B cell (primary cell): ENCODE measurements around the gene AP4M1. TPM values are rescaled to one million over a fixed set of nuclear protein-coding genes. Genes with fewer than 3 reads are reported as not detected.

ENCODE experiments used
- ATAC-seq: fragments of 200-7000 bp; cut with Tn5 transposase; one replicate; pipeline ENCODE4 v1.10.0; 2021; ENCODE audit warnings: low read depth, mild to moderate bottlenecking, moderate number of reproducible peaks, moderate library complexity
- CTCF ChIA-PET: fragments of 350-600 bp; sonication (Branson Sonifier 250); formaldehyde crosslinking; loops from one replicate; lab custom pipeline; 2021; ENCODE audit warnings: antibody characterized with exemption, inconsistent platforms; lab: Charles Lee
- POLR2A ChIA-PET: fragments of 350-600 bp; sonication (Branson Sonifier 250); formaldehyde crosslinking; loops from one replicate; lab custom pipeline; 2021; ENCODE audit warnings: antibody characterized with exemption; lab: Charles Lee
- DNase-seq: peaks from one replicate; pipeline ENCODE4 v3.0.0; 2013
- H2AFZ ChIP-seq: 2 replicates; pipeline ENCODE4 v1.6.1; 2012; ENCODE audit warnings: mild to moderate bottlenecking, low read depth, low read length; ENCODE audit not compliant: insufficient read depth, poor library complexity, severe bottlenecking
- H3K27ac ChIP-seq, 2 donors: 1 replicate in 1 of 2; 2 replicates in 1 of 2; pipeline ENCODE4 v1.5.1; 2012 to 2013; ENCODE audit warnings: low read length in 2 of 2, mild to moderate bottlenecking in 2 of 2, moderate library complexity in 1 of 2
- H3K27me3 ChIP-seq, 4 experiments: fragments of 200-600 bp in 1 of 4; sonication (generic) in 1 of 4; replicated peaks in 1 of 4; 1 replicate in 2 of 4; 2 replicates in 2 of 4; pipeline versions ENCODE4 v1.6.1 to v1.7.0; 2013 to 2016; ENCODE audit warnings: low read length in 3 of 4, mild to moderate bottlenecking in 2 of 4, mixed read lengths in 1 of 4, moderate library complexity in 1 of 4; ENCODE audit not compliant: insufficient read depth in 4 of 4, control insufficient read depth in 3 of 4; ENCODE audit errors: control extremely low read depth in 1 of 4
- H3K36me3 ChIP-seq, 2 experiments: replicated peaks in 1 of 2; 1 replicate in 1 of 2; 2 replicates in 1 of 2; pipeline versions ENCODE4 v1.6.1 to v1.7.1; 2013; ENCODE audit warnings: low read length in 1 of 2; ENCODE audit not compliant: insufficient read depth in 2 of 2, control insufficient read depth in 1 of 2; ENCODE audit errors: control extremely low read depth in 1 of 2, extremely low read depth in 1 of 2
- H3K4me1 ChIP-seq, 2 donors: fragments of 200-600 bp in 1 of 2; sonication (generic) in 1 of 2; 1 replicate in 1 of 2; 2 replicates in 1 of 2; pipeline versions ENCODE4 v1.5.1 to v1.6.1; 2013 to 2017; ENCODE audit warnings: low read length in 2 of 2; ENCODE audit not compliant: control insufficient read depth in 2 of 2, insufficient read depth in 2 of 2
- H3K4me2 ChIP-seq: replicated peaks from 2 replicates; pipeline ENCODE3; 2012; ENCODE audit warnings: mild to moderate bottlenecking, low read depth, low read length; ENCODE audit not compliant: poor library complexity, severe bottlenecking
- H3K4me3 ChIP-seq, 5 experiments: fragments of 200-600 bp in 1 of 5; sonication (generic) in 1 of 5; 1 replicate in 3 of 5; 2 replicates in 2 of 5; pipeline versions ENCODE4 v1.5.1 to v1.7.0; 2011 to 2016; ENCODE audit warnings: low read length in 4 of 5, mild to moderate bottlenecking in 4 of 5, low read depth in 2 of 5, control low read depth in 1 of 5, moderate library complexity in 1 of 5; ENCODE audit not compliant: insufficient read depth in 1 of 5; ENCODE audit errors: control extremely low read depth in 1 of 5, extremely low read depth in 1 of 5
- H3K79me2 ChIP-seq: fragments of 200-600 bp; sonication (generic); one replicate; pipeline ENCODE4 v1.6.0; 2016; ENCODE audit warnings: low read length; ENCODE audit not compliant: control insufficient read depth, insufficient read depth
- H3K9ac ChIP-seq: fragments of 200-600 bp; sonication (generic); 2 replicates; pipeline ENCODE4 v1.6.1; 2017; ENCODE audit warnings: mild to moderate bottlenecking, low read length, moderate library complexity
- H3K9me3 ChIP-seq, 3 donors: one replicate each; pipeline versions ENCODE4 v1.6.1 to v1.7.1; 2013; ENCODE audit warnings: low read length in 2 of 3; ENCODE audit not compliant: control insufficient read depth in 2 of 3, insufficient read depth in 1 of 3; ENCODE audit errors: control extremely low read depth in 1 of 3
- H4K20me1 ChIP-seq: 2 replicates; pipeline ENCODE4 v1.6.0; 2012; ENCODE audit warnings: mild to moderate bottlenecking, low read length; ENCODE audit not compliant: insufficient read depth, control insufficient read depth, poor library complexity, severe bottlenecking
- H3K27ac Mint-ChIP-seq: one replicate; pipeline ENCODE4 v1.8.0; 2021; ENCODE audit warnings: mixed read lengths
- H3K27me3 Mint-ChIP-seq: one replicate; pipeline ENCODE4 v1.8.0; 2021; ENCODE audit warnings: mixed read lengths
- H3K4me1 Mint-ChIP-seq: one replicate; pipeline ENCODE4 v1.8.0; 2021; ENCODE audit warnings: mixed read lengths
- H3K4me3 Mint-ChIP-seq: one replicate; pipeline ENCODE4 v1.8.0; 2021; ENCODE audit warnings: mixed read lengths
- H3K9me3 Mint-ChIP-seq: one replicate; pipeline ENCODE4 v1.8.0; 2022; ENCODE audit warnings: mixed read lengths; ENCODE audit not compliant: insufficient read depth
- EZH2 ChIP-seq: IDR thresholded peaks from 2 replicates; pipeline ENCODE4 v1.6.1; 2012; ENCODE audit warnings: borderline replicate concordance, low read depth, mild to moderate bottlenecking, moderate library complexity, low read length; ENCODE audit not compliant: insufficient read depth, poor library complexity, severe bottlenecking
- WGBS: methylation state at CpG from one replicate; pipeline ENCODE4 v1.1.5; 2013; ENCODE audit warnings: missing lambda C conversion rate; ENCODE audit not compliant: insufficient coverage; 5-methylcytosine and 5-hydroxymethylcytosine counted together
- intact Hi-C: fragments of 100-400 bp; cut with micrococcal nuclease; formaldehyde crosslinking; loops from one replicate; pipeline ENCODE4 v1.10.0; 2022
- polyA plus RNA-seq: library from polyadenylated mRNA; depleted of rRNA; stranded (reverse); fragments of >200 nt; gene quantifications from 2 replicates; pipeline ENCODE4 v1.2.3, GENCODE V29; 2012
- total RNA-seq, 2 donors: library from RNA; stranded (reverse); fragments of 120-200 nt in 1 of 2; gene quantifications; 1 replicate in 1 of 2; 2 replicates in 1 of 2; pipeline versions ENCODE4 v1.2.3 to v1.2.4, GENCODE V29; 2013 to 2022
- TF ChIP-seq, protein P1 (sequence below): fragments of 200-600 bp; IDR thresholded peaks from one replicate; pipeline ENCODE4 v1.8.0; 2022; ENCODE audit warnings: antibody characterized with exemption, mild to moderate bottlenecking

AP4M1 gene
- total and polyA plus RNA-seq, 2 donors (not counting 1 experiment from before 2014, with no cell fraction given) = 9.0 to 17.6 TPM

DNA sequence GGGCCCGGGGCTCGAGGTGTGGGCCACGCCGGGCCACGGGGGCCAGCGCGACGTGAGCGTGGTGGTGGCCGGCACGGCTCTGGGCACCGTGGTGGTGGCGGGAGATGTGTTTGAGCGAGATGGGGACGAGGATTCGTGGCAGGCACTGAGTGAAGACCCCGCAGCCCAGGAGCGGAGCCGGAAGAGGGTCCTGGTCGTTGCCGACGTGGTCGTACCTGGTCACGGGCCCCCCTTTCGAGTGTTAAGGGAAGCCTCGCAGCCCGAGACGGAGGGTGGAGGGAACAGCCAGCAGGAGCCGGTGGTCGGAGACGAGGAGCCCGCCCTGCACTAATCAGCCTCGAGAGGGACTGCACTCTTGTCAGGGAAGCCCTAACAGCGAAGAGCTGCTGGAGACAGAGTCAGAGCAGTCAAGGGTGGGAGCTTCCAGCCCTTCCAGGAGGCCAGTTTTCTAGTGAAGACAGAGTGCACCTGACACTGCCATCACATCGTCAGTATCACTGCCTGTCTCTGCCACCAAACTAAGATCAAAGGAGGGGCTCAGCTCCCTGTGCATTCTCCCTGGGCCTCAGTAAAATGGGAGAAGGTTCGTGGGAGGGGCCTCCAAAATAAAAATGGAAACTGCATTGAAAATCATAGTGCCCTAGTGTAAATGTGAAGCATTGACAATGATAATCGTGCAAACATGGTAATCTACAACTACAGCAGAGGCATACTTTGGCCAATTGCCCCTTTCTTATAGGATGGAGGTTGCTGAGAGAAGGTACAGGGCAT, 26.6 kb downstream of the AP4M1 start:
- Histone ChIP-seq H3K27me3 (no peaks in the 10 kb centered on the region), H3K36me3 (no peaks in the 10 kb centered on the region), H3K27ac (peak overlapping the region in 1 of 2 donors; percentile 95), H3K9me3 (no peaks in the 10 kb centered on the region), H4K20me1 (no peaks in the 10 kb centered on the region), H2AFZ (peak overlapping the region; percentile 99), H3K4me2 (peak overlapping the region; percentile 100), H3K79me2 (peaks cover 12% of the 10 kb centered on the region), H3K9ac (peak overlapping the region; percentile 91), H3K4me1 (peaks cover 23 to 42% of the 10 kb centered on the region in 2 donors), H3K4me3 (peak overlapping the region; percentile 54 to 84 (median 78))
- no peaks in the 10 kb centered on the region for H3K9me3 Mint-ChIP-seq
- intact Hi-C loops = loop anchor here (1.0 kb wide), 6 partner anchors 9 to 300 kb away; partner anchors contain the start of genes AP4M1, CNPY4, LAMTOR4 and MCM7
- no peak for ATAC-seq
- TF ChIP-seq, protein P1, sequence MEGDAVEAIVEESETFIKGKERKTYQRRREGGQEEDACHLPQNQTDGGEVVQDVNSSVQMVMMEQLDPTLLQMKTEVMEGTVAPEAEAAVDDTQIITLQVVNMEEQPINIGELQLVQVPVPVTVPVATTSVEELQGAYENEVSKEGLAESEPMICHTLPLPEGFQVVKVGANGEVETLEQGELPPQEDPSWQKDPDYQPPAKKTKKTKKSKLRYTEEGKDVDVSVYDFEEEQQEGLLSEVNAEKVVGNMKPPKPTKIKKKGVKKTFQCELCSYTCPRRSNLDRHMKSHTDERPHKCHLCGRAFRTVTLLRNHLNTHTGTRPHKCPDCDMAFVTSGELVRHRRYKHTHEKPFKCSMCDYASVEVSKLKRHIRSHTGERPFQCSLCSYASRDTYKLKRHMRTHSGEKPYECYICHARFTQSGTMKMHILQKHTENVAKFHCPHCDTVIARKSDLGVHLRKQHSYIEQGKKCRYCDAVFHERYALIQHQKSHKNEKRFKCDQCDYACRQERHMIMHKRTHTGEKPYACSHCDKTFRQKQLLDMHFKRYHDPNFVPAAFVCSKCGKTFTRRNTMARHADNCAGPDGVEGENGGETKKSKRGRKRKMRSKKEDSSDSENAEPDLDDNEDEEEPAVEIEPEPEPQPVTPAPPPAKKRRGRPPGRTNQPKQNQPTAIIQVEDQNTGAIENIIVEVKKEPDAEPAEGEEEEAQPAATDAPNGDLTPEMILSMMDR = no peak
- TF ChIP-seq EZH2 = no peak
- H3K27me3 Mint-ChIP-seq = no peaks in the 10 kb centered on the region
- DNase-seq = no peak
- peak overlapping the region; percentile 100 for H3K4me3 Mint-ChIP-seq
- peaks cover 37% of the 10 kb centered on the region for H3K4me1 Mint-ChIP-seq
- ChIA-PET CTCF (interaction anchor here (0.6 to 6.6 kb wide), 9 partner anchors 11 to 279 kb away, joined by 3 to 43 read pairs (median 3); partner anchors contain the start of genes AP4M1 and MCM7), POLR2A (interaction anchor here (0.8 to 1.4 kb wide), 5 partner anchors 18 to 301 kb away, joined by 3 to 4 read pairs (median 4); partner anchors contain the start of genes AP4M1, MCM7 and ZCWPW1)
- 1% methylated on average over 35 of the region's 37 CpGs for WGBS
- H3K27ac Mint-ChIP-seq = peak overlapping the region; percentile 63

DNA sequence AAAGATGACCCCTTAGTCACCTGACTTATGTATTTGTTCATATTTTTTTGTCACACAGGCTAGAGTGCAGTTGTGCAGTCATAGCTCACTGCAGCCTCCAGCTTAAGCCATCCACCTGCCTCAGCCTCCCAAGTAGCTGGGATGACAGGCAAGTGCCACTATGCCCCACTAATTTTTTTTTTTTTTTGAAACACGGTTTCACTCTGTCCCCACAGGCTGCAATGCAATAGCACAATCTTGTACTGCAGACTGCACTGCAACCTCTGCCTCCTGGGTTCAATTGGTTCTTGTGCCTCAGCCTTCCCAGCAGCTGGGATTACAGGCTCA, 27.2 kb downstream of the AP4M1 start:
- TF ChIP-seq EZH2 = no peak
- TF ChIP-seq, protein P1 = no peak
- peak overlapping the region; percentile 99 for H2AFZ ChIP-seq
- H3K27ac Mint-ChIP-seq = no peak overlapping the region
- no peaks in the 10 kb centered on the region for H4K20me1 ChIP-seq
- no peak overlapping the region for H3K27ac ChIP-seq
- 80% methylated on average over 1 of the region's 1 CpG for WGBS
- no peaks in the 10 kb centered on the region for H3K36me3 ChIP-seq
- H3K9me3 Mint-ChIP-seq = no peaks in the 10 kb centered on the region
- H3K4me2 ChIP-seq = peak overlapping the region; percentile 100
- H3K4me3 Mint-ChIP-seq = peak overlapping the region; percentile 100
- intact Hi-C loops = no loop called here
- peaks cover 12% of the 10 kb centered on the region for H3K79me2 ChIP-seq
- CTCF ChIA-PET = interaction anchor here (0.6 to 6.6 kb wide), 10 partner anchors 10 to 279 kb away, joined by 3 to 43 read pairs (median 4); partner anchors contain the start of genes AP4M1 and MCM7
- peaks cover 37% of the 10 kb centered on the region for H3K4me1 Mint-ChIP-seq
- no peaks in the 10 kb centered on the region for H3K27me3 ChIP-seq
- no peak overlapping the region for H3K9ac ChIP-seq
- H3K27me3 Mint-ChIP-seq = no peaks in the 10 kb centered on the region
- no peak for DNase-seq
- POLR2A ChIA-PET = interaction anchor here (0.6 to 1.4 kb wide), 6 partner anchors 18 to 300 kb away, joined by 3 to 6 read pairs (median 4); partner anchors contain the start of genes AP4M1, MCM7 and ZCWPW1
- no peak overlapping the region for H3K4me3 ChIP-seq
- H3K9me3 ChIP-seq = no peaks in the 10 kb centered on the region
- H3K4me1 ChIP-seq = peaks cover 23 to 42% of the 10 kb centered on the region in 2 donors
- ATAC-seq = no peak
